Activated CD4-positive, CD25-positive, alpha-beta regulatory T cell treated with anti-CD3 and anti-CD28 coated beads, Interleukin-2, amount 50 U/mL, for 72 hours (primary cell): ENCODE data around the gene YBX1.
A peak's percentile ranks its signal among the peaks of the same experiment; 100 is the strongest.

Experiments used
- DNase-seq: peaks from one replicate; pipeline ENCODE4 v3.0.0; 2021

The YBX1 gene

DNA sequence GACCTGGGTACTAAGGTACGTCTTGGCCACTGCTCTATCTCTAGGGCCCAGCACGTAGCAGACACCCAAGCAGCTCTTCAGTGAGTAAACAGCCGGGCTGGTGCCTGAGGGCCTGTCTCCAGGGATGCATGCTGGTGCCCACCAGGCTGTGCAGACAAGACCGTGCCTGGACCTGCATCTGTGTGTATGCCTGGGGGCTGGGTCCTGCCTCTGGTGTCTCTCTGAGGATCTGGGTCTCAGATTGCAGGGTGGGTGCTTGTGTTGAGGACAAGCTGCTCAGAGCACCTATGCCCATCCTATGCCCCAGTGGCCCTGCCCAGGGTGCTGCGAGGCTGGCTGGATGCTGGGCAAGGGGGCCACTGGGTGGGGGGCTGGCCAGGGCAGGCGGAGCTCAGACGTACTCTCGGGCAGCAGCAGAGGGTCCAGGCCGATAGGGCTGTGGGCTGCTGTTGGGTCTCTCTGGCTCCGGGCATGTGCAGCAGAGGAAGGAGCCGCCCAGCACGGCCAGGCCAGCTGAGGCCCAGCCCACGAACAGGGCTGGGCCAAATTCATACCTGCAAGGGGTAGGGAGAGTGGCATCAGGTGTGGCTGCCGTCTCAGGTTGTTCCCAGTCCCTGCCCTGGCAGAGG is 53.4 kb downstream of the YBX1 start:
- no peak for DNase-seq

DNA sequence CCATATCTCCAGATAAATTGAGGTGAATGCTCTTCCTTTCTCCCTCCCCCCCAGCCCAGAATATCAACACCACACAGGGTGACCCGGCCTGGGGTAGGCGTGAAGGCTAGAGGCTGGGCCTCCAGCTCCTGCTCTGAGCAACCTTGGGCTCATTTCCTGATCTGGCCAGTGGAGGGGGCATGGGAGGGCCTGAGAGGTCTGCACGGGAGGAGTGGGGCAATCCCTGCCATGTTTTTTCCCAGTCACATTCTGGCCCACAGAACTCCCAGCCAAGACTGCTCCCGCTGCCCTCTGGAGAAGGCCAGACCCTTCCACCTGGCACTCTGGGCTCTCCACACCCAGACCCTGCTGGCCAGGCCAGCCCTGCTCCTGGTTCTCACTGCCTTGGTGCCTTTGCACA is 53.9 kb downstream of the YBX1 start:
- DNase-seq = no peak

DNA sequence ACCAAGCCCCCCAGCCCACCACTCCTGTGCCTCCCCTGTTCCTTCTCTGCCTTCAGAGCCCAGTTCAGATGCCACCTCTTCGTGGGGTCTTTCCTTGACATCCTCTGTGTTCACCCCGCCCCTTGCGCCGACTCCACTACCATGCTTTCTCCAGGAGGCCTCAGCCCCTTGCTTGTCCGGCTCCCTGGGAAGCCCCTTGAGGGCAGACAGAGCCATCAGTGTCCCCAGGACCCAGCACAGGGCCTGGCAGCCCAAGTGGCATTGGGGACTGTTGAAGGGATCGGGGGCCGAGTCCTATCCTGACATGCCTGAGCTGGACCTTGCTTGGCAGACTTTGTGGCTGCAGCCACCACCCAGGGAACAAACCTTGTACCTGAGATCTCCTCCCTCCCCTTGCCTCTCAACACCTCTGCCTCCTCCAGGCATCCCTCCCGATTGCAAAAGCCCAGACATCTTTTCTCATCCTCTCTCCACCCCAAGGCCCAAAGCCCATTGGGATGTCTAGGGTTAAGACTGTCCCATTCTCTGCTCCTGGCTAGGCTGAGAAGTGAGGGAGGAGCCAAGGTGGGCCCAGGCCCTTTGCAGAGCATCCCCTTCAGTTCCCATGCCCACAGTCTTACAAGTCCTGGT is 54.5 kb downstream of the YBX1 start:
- no peak for DNase-seq

DNA sequence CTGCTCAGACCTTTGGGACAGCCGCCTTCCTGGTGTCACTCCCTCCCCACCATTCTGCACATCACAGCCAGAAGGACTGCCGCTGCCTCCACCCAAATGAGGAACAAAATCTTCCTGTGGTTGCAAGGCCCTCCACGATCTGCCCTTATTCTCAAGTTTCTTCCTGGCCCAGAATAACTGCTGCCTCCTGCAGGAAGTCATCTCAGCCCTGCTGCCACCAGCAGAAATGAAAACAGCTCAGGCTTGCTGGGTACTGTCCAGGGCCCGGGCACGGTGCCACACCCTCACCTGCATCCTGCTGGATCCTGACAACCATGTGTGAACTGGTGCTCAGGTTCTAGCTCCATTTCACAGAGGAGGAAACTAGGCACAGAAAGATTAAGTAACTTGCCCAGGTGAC is 55.0 kb downstream of the YBX1 start:
- DNase-seq = no peak

DNA sequence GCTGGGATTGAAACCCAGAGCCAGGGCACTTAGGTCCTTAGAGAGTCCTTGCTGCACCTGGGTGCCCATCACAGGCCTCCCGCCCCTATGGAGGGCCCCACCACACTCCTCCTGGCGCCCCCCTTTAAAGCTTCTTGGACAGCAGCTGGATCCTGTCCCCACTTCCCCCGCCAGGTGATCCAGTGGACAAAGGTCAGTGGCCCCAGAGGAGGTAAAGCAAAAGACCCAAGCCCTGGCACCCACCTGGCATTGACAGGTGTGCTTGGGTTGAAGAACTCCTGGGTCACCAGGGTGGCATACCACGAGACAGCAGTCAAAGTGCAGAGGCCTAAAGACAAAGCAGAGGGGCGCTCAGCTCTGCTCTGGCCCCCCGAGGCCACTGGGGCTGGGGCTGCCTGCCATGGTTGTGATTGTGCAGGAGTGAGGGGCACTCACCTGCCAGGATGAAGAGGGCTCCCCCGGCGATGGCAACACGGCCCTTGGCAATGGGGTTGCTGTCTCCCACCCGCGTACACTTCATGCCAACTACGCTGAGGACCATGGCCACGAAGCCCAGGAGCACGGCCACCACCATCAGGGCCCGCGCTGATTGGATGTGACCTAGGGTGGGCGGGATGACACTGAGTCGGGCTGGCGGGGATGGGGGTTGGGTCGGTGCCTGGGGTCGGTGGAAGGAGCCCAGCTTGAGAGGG is 55.9 kb downstream of the YBX1 start:
- no peak for DNase-seq

DNA sequence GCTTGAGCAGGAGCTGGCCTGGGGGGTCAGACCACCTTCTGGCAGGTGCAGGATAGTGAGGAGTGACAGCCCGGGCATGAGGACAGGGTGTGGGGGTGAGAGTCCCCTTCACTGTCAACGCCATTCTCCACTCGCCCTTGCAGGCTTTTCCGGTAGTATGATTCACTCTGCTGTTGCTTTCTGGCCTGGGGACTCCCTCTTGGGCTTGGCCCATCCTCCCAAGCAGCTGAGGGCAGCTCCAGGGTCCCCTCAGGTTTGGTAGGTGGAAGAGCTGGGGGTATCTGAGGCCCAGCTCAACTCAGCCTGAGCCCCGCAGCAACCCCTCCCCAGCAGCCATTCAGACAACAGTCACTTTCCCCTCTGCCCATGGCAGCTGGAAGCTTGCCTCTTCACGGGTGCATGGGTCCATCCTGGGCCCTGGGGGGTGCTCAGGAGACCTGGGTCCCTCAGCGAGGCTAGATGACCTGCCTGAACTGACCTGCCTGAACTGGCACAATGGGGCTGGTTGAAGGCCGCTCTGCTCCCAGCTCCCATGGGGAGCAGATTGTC is 56.5 kb downstream of the YBX1 start:
- DNase-seq = no peak

DNA sequence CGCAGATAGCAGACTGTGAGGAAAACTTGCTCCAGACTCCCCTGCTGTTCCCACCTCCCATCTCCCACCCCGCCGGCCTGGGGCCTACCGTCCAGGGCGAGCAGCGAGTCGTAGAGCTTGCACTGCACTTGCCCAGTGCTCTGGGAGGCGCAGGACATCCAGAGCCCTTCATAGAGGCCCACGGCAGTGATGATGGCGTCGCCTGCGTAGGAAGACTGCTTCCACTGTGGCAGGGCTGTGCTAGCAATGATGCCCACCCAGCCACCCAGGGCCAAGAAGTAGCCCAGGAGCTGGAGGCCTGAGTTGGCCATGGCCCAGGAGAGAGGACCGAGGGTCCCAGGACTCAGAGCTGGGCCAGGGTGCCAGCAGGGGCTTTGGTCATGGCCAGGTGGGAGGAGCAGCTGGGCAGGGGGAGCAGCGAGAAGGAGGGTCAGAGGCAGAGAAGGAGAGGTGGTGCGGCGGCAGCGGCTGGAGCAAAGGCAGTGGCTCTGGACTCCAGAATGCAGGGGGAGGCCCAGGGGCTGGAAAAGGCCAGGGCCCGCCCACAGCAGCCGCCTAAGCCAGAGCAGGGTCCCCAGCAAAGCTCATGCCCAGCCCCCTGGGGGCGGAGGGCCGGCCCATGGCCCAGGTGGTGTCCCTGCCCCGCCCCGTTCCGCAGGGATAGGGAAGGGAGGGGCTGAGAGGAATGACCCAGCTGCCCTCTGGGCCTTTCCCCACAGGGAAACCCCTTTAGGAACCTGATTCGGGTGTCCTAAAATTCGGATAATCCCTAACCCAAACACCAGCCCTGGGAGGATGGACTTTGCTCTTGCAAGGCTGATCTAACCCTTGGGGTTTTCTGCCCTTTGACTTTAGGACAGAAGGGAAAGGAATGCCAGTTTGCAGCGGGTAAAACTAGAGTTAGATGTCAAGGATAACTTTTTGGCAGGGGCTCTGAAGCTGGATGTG is 57.8 kb downstream of the YBX1 start, which contains the start of gene CLDN19:
Gene CLDN19 (minus strand): TSS at position 484 of the 948 bp plus-strand sequence. CDS start 173 bp downstream, at position 311.
- no peak for DNase-seq

DNA sequence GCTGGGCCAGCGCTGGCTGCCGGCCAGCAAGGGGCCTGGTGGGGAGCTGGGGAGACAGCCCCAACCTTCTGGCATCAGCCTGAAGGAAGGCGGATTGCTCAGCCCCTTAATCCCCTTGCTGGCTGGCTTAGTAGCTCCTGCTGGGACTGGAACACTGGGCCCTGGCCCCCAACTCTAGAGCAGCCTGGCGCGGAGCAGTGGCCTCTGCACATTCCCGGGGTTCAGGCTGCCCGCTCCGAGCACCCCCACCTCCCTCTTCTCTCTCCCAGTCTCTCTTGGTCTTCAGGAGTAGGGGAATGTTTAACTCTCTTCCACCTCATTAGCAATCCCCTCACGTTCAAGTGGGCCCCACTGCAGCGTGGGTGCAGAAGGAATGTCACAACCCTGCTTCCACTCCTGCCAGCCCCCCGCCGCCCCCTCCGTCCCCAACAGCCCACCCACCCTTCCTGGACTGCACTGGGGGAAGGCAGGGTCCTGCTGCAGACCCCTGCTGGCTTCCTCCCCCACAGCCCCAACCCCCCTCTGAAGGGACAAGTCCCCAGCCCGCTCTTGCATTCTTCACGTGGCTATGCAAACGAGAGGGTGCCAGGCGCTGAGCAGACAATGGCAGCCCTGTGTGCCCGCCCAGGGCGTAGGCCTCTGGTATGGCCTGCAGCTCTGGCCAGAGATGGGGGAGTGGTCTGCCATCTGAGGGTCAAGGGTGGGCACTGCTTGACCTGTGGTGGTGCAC is 58.8 kb downstream of the YBX1 start:
- no peak for DNase-seq

DNA sequence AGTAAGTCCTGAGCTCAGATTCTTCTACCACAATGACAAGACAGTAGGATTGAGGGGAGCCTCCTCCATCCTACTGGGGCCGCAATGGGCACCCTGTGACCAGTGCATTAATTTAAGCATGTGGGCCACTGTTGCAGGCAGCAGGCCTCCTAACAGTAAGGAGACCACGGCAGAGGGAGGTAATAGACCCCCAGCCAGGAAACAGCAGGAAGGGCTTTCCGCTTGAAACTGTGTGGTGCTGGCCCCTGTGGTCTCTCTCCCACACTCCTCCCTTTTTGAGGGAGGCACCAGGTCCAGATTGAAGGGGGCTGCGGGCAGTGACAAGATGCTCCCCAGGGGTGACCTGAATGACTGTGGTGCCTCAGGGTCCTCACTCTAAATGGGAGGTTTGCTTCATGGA is 59.5 kb downstream of the YBX1 start:
- no peak for DNase-seq

DNA sequence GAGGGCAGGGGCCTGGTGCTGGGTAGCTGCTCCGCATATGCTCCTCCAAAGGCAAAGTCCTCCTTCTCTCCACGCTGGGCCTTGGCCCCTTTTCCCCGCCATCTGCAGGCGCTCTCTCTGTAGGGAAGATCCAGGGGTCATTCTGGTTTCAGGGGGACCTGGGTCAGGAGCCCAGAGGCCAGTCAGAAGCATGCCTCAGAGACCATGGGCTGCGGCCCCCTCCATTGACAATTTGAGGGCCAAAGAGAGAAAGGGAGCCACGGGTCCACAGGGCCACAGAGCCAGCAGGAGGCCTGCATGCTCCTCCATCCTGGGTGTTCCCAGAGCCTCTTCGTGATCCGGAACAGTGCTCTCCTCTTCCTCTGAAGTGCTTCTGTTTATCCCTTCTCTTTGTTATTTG is 59.9 kb downstream of the YBX1 start:
- DNase-seq = no peak

DNA sequence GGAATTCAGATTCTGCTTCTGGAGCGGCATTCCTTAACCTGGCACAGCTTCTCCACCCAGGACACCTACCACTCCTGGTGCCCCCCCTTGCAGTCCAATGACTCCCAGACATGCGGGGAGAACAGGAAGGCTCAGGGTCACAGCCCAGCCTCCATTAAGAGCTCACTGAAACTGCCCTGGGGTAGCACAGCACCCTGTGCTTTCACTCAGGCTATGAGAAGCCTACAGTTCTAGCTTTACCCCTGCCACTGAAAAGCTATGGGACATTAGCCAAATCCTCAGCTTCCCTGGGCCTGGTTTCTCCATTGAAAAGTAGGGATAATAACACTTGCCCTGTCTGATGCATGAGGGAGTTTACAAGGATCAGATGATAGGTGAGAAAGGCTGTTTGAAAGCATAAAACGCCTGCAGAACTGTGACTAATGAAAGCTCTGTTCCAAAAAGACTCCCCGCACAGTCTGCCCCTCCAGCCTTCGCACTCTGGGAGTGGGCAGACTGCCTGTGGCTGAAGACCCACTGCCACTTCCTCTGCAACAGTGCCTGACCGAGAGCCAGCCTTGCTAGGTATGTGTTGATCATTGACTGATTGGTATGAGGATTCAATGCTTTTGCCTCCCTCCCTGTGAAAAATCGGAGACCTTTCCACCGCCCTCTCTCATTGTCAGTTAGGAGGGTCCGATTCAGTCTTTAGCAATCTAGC is 60.5 kb downstream of the YBX1 start:
- no peak for DNase-seq

DNA sequence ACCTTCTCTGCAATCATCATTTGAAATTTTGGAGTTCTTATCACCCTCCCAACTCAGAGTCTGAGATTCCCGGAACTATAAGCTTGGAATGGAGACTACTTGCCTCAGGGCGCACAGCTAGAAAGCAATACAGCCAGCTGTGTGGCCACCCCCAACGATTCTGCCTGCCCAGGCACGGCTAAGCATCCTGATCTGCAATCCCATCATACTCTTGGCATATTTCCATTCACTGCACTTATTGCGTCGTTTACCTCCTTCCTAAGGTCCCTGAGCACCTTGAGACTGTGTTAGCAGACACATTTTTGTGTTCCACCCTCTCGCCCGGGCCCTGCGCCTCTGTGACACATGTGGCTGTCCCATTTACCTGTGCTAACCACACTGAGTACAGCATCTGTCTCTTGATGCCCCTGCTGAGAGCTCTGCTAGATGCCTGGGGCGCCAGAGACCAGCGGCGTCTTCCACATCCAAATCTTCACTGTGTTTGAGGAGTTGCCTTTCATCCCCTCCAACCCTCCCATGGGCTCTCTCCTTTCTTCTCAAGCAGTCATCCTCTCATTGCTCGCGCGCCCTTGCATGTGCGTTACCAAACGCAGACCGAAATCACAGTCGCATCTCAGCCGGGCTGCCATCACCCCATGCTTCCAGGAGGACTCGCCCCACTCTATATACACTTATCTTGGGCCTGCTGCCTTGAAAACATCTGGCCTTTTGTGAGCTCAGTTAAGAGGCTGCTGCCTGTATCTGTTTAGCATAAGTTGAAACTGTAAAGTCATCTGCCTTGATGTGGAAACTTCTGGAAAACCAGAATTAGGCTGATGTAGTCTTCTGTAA is 61.3 kb downstream of the YBX1 start:
- no peak for DNase-seq

DNA sequence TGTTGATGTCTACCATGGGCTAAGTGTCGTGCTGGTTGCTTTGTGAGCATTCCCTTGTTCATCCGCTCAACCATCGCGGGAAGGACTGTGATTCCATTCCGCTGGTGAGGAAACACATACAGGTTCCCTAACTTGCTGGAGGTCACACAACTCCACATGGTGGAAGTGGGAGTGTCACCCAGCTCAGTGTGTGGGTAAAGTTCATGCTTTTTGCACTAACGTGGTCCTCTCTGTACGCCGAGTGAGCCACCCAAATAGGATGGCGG is 61.9 kb downstream of the YBX1 start:
- no peak for DNase-seq

DNA sequence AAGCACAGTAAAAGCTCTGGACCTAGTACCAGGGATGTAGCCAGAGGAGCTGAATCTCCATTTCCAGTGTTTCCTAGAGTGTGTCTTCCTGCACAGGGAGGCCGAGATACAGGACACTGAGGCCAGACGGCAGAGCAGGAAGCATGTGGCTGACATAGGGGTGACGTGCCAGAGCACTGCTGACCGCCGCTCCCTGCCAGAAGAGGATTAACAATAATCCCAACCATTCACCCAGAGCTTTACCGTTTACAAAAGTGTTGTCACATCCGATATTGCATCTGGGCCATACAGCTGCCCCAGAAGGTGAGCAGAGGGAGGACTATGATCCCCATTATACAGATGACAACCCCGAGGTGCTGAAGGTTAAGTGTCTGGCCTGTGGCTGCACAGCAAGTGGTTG is 63.6 kb downstream of the YBX1 start:
- no peak for DNase-seq

DNA sequence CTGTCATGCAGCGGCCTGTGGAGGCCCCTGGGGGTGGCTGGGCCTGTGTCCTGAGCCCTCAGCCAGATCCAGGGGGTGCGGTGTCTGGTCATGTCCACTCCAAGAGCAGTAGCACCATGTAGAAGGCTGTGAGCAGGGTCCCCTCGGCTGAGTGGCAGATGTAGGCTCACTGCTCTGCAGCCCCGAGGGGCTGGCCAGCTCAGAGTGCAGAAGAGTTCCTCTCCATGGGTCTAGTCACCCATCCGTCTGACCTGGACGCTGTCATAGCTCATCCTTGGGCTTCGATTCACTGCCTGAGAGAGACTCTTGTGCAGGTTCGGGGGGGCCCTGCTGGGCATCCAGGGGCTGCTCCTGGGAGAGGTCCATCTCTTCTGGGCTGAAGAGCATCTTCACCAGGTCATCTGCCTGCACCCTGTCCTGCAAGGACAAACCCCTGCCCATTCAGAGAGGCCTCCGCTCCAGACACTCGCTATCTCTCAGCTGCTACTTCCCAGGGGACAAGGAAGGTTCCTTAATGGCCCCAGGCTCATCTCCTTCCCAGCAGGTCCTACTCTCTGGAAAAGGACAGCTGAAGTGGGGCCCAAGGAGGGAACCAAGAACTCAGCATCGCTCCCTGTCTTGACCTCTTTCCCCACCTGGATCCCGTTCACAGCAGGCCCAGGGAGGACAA is 64.4 kb downstream of the YBX1 start:
- no peak for DNase-seq

DNA sequence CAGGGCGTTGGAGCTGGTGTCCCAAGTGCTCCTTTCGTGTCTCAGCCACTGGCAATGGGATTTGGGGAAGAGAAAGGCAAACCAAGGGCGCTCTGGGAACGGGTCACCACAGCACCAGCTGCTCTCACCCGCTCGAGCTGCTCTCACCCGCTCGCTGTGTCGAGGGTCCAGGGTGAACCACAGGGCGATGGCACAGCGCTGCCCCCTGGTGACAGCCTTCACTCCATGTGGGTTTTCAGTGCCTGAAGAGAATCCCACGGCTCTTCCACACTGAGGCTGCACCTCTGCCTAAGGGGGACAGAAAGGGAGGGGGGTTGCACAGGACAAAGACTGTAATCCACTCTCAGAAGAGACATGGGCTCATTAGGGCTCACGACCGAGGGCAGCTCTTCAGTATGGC is 64.9 kb downstream of the YBX1 start:
- peak; percentile 44 for DNase-seq

DNA sequence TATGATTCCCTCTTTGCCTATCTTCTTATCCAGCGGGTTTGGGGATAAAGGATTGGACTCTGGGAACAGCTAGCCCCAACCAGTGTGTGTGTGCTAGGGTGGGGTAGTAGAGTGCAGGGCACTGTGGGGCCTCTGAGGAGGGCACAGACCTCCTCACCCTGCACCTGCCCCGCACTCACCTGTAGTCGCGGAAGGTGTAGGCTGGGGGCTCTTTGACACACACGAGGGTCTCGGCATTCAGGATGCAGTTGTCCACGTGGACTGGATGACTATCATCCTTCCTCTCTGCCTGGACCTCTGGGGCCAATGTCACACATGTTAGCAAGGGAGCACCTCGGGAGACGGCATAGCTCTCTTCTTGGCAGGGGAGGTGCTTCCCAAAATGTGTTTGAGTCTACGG is 65.8 kb downstream of the YBX1 start:
- no peak for DNase-seq

DNA sequence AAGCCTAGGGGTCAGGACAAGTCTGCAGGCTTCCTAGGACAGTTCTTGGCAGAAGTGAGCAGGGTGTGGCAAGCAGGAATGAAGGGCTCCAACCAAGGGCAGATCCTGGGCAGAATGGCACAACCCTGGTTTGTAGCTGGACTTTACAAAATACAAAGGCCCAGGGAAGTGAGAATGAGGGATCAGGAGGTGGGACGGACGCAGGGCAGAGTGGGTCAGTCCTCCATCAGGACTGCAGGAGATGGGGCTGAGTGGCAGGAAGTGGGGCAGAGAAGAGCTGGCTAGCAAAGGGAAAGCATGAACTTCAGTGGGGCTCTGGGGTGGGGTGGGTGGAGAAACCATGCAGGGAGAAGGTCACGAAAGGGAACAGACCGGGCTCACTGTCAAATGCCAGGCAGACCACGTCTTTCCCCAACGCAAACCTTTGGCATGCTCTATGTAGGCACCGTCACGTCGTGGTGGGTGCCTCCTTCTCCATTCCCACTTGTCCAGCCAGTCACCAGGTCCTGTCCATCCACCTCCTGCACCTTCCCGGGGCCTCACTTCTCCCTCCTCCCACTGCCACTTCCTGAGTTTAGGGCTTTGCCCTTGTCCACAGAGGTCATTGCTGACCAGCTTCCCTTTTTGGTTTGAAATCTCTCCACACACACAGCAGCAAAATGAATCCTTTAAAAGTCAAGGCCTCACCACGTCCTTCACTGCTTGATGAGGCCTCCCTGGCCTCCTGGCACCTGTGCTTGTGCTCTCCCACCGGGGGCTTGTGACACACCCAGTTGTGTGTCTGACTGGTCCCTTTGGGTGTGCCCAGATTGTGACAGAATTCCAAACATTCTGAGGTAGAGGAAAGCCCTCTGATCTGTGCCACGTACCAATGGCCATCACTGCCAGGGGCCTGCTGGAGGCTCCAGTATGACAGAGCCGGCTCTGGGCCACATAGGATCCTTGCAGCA is 66.5 kb downstream of the YBX1 start:
- no peak for DNase-seq

DNA sequence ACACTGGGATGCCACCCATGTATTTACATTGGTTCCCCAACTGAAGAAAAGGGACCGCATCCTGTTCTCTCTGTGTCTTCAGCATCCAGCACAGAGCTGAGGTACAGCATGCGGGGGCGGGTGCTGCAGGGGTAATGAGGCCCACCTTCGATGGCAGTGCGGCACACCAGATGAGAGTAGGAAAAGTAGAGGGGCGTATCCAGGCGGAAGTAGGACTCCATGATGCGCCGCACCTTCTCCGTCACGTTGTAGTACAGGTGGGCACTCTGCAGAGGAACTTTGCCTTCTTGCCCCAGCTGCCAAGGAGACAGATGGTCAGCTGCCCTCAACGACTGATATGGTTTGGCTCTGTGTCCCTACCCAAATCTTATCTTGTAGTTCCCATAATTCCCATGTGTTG is 67.8 kb downstream of the YBX1 start:
- DNase-seq = no peak
